SH-SY5Y (cell line): ENCODE results near the gene MEIOSIN.

ENCODE experiments used
- GATA2 ChIP-seq: IDR thresholded peaks from 2 replicates; pipeline ENCODE4 v1.6.1; 2011; ENCODE audit warnings: mild to moderate bottlenecking, low read depth, low read length
- GATA3 ChIP-seq: IDR thresholded peaks from 2 replicates; pipeline ENCODE4 v1.6.1; 2011; ENCODE audit warnings: low read depth, mild to moderate bottlenecking, low read length, moderate library complexity

The MEIOSIN gene

GRCh38 chr19:45713141-45713540 is 20.1 kb upstream of the MEIOSIN start:
- TF ChIP-seq GATA3 (no peak), GATA2 (no peak)

GRCh38 chr19:45715139-45715538 is 18.1 kb upstream of the MEIOSIN start:
- TF ChIP-seq GATA2: no peak
- no peak for TF ChIP-seq GATA3

GRCh38 chr19:45716359-45717130 is 16.7 kb upstream of the MEIOSIN start:
- TF ChIP-seq GATA3: no peak
- no peak for TF ChIP-seq GATA2

GRCh38 chr19:45717131-45717982 is 15.9 kb upstream of the MEIOSIN start:
- TF ChIP-seq GATA2 (no peak), GATA3 (no peak)

GRCh38 chr19:45717983-45718650 is 15.1 kb upstream of the MEIOSIN start:
- TF ChIP-seq GATA3: no peak
- no peak for TF ChIP-seq GATA2

- TF ChIP-seq GATA3: no peak
- TF ChIP-seq GATA2: no peak
Observed at GRCh38 chr19:45729800-45730290, 3.4 kb upstream of the MEIOSIN start.

- TF ChIP-seq GATA2 (no peak), GATA3 (no peak)
Observed at GRCh38 chr19:45730368-45731288, 2.6 kb upstream of the MEIOSIN start, which contains the start of gene FBXO46. FBXO46 (minus strand) TSS chr19:45730896; CDS start chr19:45713495, 17,401 bp downstream.

GRCh38 chr19:45739498-45740439 is 6.5 kb downstream of the MEIOSIN start:
- no peak for TF ChIP-seq GATA2
- no peak for TF ChIP-seq GATA3

- TF ChIP-seq GATA2 (no peak), GATA3 (no peak)
Observed at GRCh38 chr19:45742969-45743368, 9.7 kb downstream of the MEIOSIN start.

GRCh38 chr19:45745606-45746005 is 12.4 kb downstream of the MEIOSIN start:
- TF ChIP-seq GATA2 (no peak), GATA3 (no peak)

GRCh38 chr19:45746866-45747265 is 13.6 kb downstream of the MEIOSIN start:
- no peak for TF ChIP-seq GATA2
- TF ChIP-seq GATA3: no peak

GRCh38 chr19:45747513-45747912 is 14.3 kb downstream of the MEIOSIN start:
- TF ChIP-seq GATA2 (no peak), GATA3 (no peak)
